Stimulated activated CD4-positive, alpha-beta T cell treated with anti-CD3 and anti-CD28 coated beads, Interleukin-15, amount 100 ng/mL, for 48 hours (primary cell): ENCODE measurements around the gene FLNC.

ENCODE experiments used
- DNase-seq, 2 donors: peaks; one replicate each; pipeline ENCODE4 v3.0.0-alpha.2; 2020; ENCODE audit warnings: low read depth in 2 of 2

The FLNC gene

GRCh38 chr7:128832880-128833147 is 2.6 kb downstream of the FLNC start:
- DNase-seq: no peak

DNA sequence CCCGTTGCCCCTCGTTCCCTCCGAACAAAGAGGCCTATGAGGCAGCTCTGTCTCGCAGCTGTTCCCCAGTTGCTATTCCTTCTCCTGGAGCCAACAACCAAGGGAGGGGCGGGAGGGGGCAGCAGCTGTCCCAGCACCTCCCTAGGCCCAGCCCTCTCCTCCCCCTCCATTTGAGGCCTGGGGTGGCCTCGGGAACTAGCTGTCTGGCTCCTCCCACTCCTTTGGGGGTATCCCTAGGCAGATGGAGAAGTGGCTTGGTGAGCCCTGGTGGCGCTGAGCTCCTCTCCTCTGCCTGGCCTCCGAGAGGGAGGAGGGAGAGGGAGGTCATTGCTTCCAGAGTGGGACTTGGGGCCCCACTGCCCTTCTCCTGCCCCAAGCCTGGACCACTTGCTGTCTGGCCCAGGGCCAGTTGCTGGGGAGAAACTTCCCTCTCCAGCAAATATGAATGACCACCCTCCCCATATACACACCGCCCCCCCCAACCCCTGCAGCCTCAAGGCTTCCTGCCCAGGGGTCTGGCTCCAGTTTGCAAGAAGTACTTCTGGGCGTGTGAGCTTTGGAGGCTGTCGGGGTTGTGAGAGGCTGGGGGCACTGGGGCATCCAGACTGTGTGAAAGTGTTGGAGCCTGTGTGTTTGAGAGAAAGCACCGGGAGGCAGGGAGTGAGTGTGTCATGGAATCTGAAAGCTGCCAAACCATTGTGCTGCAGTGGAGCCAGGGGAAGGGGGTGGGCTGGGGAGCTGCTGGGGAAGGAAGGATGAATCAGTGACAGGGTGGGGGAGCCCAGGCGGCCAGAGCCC is 3.1 kb downstream of the FLNC start:
- DNase-seq: no peak

GRCh38 chr7:128833946-128834325 is 3.7 kb downstream of the FLNC start:
- DNase-seq: no peak

DNA sequence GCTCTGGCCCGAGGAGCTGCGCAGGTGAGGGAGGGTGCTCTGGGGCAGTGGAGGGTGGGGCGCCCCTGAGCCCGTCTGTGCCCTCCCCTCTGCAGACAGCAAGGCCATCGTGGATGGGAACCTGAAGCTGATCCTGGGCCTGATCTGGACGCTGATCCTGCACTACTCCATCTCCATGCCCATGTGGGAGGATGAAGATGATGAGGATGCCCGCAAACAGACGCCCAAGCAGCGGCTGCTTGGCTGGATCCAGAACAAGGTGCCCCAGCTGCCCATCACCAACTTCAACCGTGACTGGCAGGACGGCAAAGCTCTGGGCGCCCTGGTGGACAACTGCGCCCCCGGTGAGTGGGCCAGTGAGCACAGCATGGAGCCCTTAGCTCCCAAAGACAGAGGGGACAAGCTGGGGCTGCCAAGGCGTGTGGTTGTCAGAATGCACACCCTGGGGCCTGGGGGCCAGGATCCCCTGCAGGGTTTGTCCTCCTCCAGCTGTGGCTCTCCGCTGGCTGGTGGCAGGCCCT is 5.1 kb downstream of the FLNC start:
- DNase-seq: no peak

DNA sequence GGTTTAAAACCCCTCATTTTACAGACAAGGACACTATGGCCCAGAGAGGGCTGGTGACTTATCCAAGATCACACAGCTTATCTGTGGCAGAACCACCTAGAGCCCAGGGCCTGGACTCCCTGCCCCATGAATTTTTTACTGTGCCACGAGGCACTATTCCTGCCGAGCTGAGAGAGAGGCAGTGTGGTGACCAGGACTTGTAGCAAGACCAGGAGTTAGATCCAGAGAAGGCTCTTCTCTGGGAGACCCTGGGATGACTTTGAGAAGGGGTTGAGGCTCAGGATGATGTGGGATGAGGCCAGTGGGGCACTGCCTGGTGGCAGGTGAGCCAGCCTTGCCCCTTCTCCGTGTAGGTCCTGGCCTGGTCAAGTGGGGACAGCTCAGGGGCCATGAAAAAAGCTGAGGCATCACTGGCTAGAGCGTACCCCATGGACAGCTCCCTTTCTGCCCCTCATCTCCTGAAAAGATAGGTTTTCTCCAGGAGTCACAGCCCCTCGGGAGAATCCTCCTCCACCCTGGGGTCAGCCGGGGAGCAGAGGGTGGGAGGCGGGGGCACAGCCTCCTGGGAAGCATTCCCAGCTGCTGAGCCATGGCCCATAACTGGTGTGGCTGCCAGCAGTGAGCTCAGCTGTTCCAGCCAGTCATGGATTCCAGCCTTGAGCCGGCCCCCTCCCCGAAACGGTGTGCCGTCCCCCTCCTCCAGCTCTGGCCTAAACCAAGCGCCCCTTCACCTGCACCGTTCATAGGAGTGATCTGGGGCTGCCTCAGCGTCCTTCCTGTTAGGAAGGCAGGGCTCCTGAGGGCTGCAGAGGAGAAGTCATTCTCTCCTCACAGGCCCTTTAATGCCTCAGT is 5.8 kb downstream of the FLNC start:
- no peak for DNase-seq

DNA sequence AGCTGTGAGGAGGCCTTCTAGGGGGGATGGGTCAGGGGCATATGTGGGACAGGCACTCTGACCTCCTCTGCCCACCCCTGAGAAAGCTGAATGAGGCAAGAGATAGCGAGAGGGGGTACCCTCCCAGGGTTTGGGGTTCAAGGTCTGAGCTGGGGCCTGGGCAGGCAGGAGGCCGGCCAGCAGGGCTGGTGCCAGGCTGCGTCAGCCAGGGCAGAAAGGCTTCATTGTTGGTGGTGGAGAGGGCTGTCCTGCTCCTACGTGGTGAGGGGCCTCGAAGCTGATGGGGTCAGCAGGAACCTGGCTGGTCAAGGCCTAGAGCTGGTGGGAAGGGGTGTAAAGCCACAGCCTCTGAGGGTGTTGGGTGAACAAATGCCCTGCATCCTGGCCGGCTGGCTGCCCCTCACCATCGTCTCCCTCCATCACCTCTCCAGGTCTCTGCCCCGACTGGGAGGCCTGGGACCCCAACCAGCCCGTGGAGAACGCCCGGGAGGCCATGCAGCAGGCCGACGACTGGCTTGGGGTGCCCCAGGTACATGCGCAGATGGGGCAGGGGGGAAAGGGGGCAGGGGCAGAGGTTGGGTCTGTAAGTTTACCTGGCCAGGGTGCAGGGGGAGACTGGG is 6.6 kb downstream of the FLNC start:
- no peak for DNase-seq

- no peak for DNase-seq
Observed at GRCh38 chr7:128837521-128837921, 7.3 kb downstream of the FLNC start.

DNA sequence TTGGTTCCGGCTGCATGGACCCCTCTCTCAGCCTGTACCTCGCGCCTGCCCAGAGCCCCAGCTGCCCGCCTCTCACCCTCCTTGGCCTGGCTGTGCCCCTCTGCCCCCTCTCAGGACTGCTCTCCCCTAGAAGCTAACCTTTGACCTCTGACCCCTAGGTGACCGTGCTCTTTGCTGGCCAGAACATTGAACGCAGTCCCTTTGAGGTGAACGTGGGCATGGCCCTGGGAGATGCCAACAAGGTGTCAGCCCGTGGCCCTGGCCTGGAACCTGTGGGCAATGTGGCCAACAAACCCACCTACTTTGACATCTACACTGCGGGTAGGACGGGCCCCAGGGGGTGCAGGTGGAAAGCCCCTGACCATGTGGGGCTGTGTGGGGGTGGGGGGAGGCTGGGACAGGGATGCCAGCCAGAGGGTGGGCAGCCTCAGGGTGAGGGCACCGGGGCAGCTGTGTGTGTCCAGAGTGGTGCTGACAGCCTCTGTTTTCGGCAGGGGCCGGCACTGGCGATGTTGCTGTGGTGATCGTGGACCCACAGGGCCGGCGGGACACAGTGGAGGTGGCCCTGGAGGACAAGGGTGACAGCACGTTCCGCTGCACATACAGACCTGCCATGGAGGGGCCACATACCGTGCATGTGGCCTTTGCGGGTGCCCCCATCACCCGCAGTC is 8.0 kb downstream of the FLNC start:
- DNase-seq: no peak

DNA sequence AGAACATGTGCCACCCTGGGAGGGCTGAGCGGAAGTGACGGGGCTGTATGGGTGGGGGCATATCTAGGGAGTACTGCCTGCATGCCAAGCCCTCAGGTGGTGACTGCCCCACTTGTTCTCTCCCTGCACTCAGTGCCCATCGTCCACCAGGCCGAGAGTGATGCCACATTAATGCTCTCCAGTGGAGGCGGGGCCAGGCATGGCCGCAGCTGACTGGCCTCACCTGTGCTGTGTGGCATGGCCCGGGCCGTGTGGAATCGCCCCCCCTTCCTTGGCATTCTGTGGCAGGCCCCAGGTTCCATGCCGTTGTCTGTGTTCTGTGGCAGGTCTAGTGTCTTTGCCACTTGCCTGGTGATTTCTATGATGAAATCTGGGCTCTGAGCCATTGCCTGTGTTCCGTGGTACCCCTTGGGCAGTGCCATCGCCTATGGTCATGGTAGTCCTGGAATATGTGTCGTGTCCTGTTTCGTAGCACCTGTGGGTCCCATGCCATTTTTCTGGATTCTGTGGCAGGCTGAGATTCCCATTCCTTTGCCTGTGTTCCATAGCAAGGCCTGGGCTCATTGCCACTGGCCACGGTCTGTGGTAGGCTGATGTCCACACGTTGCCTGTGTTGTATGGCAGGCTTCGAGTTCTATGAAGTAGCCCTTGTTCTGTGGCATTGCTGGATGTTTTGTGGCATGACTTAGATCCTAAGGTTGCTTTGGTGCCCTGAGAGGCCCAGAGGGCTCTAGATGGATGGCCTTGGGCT is 8.9 kb downstream of the FLNC start:
- DNase-seq: no peak

GRCh38 chr7:128839751-128840177 is 9.6 kb downstream of the FLNC start:
- no peak for DNase-seq

DNA sequence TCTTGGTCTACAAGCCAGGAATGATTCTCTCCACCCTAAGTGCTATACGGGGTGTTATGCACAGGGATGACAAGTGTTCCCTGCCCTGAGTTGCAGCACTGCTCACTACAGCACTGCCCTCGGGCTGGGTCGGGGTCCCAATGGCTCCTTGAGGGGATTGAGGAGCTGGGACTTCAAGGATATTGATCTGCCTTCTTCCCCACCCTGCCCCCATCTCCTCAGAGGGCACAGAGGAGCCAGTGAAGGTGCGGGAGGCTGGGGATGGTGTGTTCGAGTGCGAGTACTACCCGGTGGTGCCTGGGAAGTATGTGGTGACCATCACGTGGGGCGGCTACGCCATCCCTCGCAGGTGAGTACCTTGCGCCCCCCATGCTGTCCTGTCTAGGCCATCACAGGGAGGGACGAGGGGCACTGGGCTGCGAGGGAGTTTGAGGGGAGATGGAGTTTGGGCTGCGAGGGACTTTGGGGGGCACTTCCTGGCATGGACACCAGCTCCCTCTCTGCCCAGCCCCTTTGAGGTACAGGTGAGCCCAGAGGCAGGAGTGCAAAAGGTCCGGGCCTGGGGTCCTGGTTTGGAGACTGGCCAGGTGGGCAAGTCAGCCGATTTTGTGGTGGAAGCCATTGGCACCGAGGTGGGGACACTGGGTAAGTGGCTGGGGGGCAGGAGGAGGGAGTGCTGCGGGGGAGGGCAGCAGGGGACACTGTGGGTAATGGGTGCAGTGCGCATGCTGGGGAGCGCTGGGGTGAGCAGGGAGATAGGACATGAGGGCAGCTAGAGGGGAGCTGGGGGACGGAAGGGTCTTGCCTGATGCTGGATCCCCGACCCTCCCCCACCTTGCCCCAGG is 10.3 kb downstream of the FLNC start:
- no peak for DNase-seq

DNA sequence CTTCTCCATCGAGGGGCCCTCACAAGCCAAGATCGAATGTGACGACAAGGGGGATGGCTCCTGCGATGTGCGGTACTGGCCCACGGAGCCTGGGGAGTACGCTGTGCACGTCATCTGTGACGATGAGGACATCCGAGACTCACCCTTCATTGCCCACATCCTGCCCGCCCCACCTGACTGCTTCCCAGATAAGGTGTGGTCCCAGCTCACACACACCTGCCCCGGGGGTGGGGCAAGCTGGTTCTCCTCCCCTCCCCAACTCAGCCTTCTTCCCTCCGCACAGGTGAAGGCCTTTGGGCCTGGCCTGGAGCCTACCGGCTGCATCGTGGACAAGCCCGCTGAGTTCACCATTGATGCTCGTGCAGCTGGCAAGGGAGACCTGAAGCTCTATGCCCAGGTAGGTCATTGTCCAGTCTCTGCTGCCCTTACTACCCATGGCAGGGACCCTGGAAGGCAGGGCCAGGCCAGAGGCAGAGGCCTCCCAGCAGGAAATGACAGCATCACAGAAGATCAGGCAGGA is 11.0 kb downstream of the FLNC start:
- DNase-seq: no peak

DNA sequence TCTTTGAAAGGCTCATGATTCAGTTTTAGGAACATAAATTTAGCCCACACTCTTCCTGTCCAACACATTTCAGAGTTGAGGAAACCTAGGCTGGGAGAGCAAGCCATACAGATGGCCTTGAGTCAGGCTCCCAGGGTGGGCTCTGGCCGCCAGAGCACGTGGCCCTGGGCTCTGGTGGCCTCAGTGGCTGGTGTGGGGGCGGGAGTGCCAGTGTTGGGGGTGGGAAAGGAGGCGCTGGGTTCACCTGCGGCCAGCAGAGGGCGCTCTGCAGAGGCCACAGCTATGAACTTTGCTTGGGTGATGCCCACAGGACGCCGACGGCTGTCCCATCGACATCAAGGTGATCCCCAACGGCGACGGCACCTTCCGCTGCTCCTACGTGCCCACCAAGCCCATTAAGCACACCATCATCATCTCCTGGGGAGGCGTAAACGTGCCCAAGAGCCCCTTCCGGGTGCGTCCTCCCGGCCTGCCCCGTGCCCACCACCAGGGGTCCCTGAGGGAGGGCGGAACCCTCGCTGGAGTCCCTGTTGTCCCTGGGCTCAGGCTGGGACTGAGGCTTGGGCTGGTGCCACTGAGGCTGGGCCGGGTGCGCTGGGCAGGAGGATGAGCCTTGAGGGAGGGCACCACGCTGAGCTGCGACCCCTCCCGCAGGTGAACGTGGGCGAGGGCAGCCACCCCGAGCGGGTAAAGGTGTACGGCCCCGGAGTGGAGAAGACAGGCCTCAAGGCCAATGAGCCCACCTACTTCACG is 11.9 kb downstream of the FLNC start:
- DNase-seq: peak; percentile 43 to 55

GRCh38 chr7:128842674-128843641 is 12.8 kb downstream of the FLNC start:
- no peak for DNase-seq

- no peak for DNase-seq
Observed at GRCh38 chr7:128843938-128844621, 13.9 kb downstream of the FLNC start.

DNA sequence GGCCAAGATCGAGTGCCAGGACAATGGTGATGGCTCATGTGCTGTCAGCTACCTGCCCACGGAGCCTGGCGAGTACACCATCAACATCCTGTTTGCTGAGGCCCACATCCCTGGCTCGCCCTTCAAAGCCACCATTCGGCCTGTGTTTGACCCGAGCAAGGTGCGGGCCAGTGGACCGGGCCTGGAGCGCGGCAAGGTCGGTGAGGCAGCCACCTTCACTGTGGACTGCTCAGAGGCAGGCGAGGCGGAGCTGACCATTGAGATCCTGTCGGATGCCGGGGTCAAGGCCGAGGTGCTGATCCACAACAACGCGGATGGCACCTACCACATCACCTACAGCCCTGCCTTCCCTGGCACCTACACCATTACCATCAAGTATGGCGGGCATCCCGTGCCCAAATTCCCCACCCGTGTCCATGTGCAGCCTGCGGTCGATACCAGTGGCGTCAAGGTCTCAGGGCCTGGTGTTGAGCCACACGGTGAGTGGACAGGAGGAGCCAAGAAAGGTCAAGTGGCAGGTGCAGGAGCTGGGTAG is 14.6 kb downstream of the FLNC start:
- DNase-seq: no peak

GRCh38 chr7:128845475-128845874 is 15.3 kb downstream of the FLNC start:
- no peak for DNase-seq
